Right lobe of liver (tissue), 4 donors: ENCODE data around the gene CAMK2N1.

Source experiments
- CTCF ChIP-seq, 4 donors: fragments of 200-600 bp in 3 of 4; fragments of 450-650 bp in 1 of 4; IDR thresholded peaks; one replicate each; pipeline versions ENCODE4 v1.5.1 to v1.8.0; 2016 to 2022; ENCODE audit warnings: antibody characterized with exemption in 4 of 4, mild to moderate bottlenecking in 2 of 4
- POLR2A ChIP-seq: fragments of 450-650 bp; IDR thresholded peaks from one replicate; pipeline ENCODE4 v1.6.1; 2017; ENCODE audit warnings: antibody characterized with exemption, mild to moderate bottlenecking
- donor health status: DM: no; HTN: no; CAD: no.
- donor health status: DM: no; HTN: no; CAD: no.
- donor health status: DM: no; HTN: yes; CAD: no.

- TF ChIP-seq CTCF (IDR thresholded peaks at IDR 0.05) = no peak
- no peak for TF ChIP-seq POLR2A
These were observed 1.2 kb downstream of the CAMK2N1 start for GRCh38 chr1:20484519-20485462.
